HG03064 (cell line): Measurements from ENCODE around the gene TM4SF4.

Experiments used
- ATAC-seq: cut with Tn5 transposase; IDR thresholded peaks from one replicate; pipeline ENCODE4 v1.9.1; 2021; ENCODE audit warnings: low read depth; ENCODE audit not compliant: unreplicated experiment

TM4SF4 gene

GRCh38 chr3:149509526-149509925 is 35.0 kb downstream of the TM4SF4 start:
- no peak for ATAC-seq

GRCh38 chr3:149510480-149510879 is 36.0 kb downstream of the TM4SF4 start:
- no peak for ATAC-seq

GRCh38 chr3:149511040-149511626 is 36.6 kb downstream of the TM4SF4 start:
- no peak for ATAC-seq

GRCh38 chr3:149512073-149512782 is 37.7 kb downstream of the TM4SF4 start:
- peak; percentile 68 for ATAC-seq

- no peak for ATAC-seq
These were observed 40.0 kb downstream of the TM4SF4 start for GRCh38 chr3:149514471-149514870.

- ATAC-seq = no peak
These were observed 40.8 kb downstream of the TM4SF4 start for GRCh38 chr3:149515249-149515648.

GRCh38 chr3:149516920-149517319 is 42.4 kb downstream of the TM4SF4 start:
- no peak for ATAC-seq

GRCh38 chr3:149519912-149520311 is 45.4 kb downstream of the TM4SF4 start:
- ATAC-seq = no peak

GRCh38 chr3:149523512-149524299 is 49.2 kb downstream of the TM4SF4 start:
- no peak for ATAC-seq

- no peak for ATAC-seq
These were observed 53.2 kb downstream of the TM4SF4 start for GRCh38 chr3:149527531-149528339.

- no peak for ATAC-seq
These were observed 53.8 kb downstream of the TM4SF4 start for GRCh38 chr3:149528340-149528650.

- ATAC-seq = no peak
These were observed 54.6 kb downstream of the TM4SF4 start for GRCh38 chr3:149529099-149529498.

GRCh38 chr3:149532489-149533180 is 58.1 kb downstream of the TM4SF4 start:
- ATAC-seq = no peak

- ATAC-seq = no peak
These were observed 59.6 kb downstream of the TM4SF4 start for GRCh38 chr3:149534082-149534481.

GRCh38 chr3:149534671-149535332 is 60.3 kb downstream of the TM4SF4 start:
- ATAC-seq = no peak

- no peak for ATAC-seq
These were observed 60.8 kb downstream of the TM4SF4 start for GRCh38 chr3:149535333-149535685.

GRCh38 chr3:149536429-149536828 is 61.9 kb downstream of the TM4SF4 start:
- no peak for ATAC-seq

GRCh38 chr3:149538371-149538770 is 63.9 kb downstream of the TM4SF4 start:
- no peak for ATAC-seq

- ATAC-seq = no peak
These were observed 66.6 kb downstream of the TM4SF4 start for GRCh38 chr3:149541091-149541491.
